SJSA1 (cell line): ENCODE measurements around the gene PROB1. TPM values are rescaled to one million over a fixed set of nuclear protein-coding genes. Genes with fewer than 3 reads are reported as not detected.
"Not testable (repeated sequence)": the region's sequence is repeated elsewhere in the genome, so short reads cannot be mapped to it uniquely, and the experiment has no call there.

Source experiments
- DNase-seq, 2 experiments: peaks; one replicate each; pipeline ENCODE4 v3.0.0-alpha.2; 2015 to 2020; ENCODE audit warnings: low spot score in 2 of 2, low read depth in 1 of 2
- H3K27ac ChIP-seq: fragments of 250-450 bp; sonication (Bioruptor Pico); 2 replicates; pipeline ENCODE4 v1.5.1; 2020; ENCODE audit warnings: mild to moderate bottlenecking, moderate library complexity
- H3K27me3 ChIP-seq: fragments of 250-450 bp; sonication (Bioruptor Pico); replicated peaks from 2 replicates; pipeline ENCODE4 v1.5.1; 2020; ENCODE audit warnings: mild to moderate bottlenecking, moderate library complexity
- H3K36me3 ChIP-seq: fragments of 250-450 bp; sonication (Bioruptor Pico); 2 replicates; pipeline ENCODE4 v1.5.1; 2020; ENCODE audit warnings: mild to moderate bottlenecking
- H3K4me1 ChIP-seq: fragments of 250-450 bp; sonication (Bioruptor Pico); replicated peaks from 2 replicates; pipeline ENCODE4 v1.6.1; 2021; ENCODE audit warnings: mild to moderate bottlenecking
- H3K4me3 ChIP-seq: fragments of 250-450 bp; sonication (Bioruptor Pico); 2 replicates; pipeline ENCODE4 v1.5.1; 2020; ENCODE audit warnings: mild to moderate bottlenecking
- H3K9me3 ChIP-seq: fragments of 250-450 bp; sonication (Bioruptor Pico); replicated peaks from 2 replicates; pipeline ENCODE4 v1.5.1; 2020; ENCODE audit warnings: mild to moderate bottlenecking
- total RNA-seq: library from RNA; depleted of rRNA; stranded (reverse); fragments of >200 nt; shearing (Covaris generic); gene quantifications from 2 replicates; pipeline ENCODE4 v1.2.3, GENCODE V29; 2014

The PROB1 gene
- total RNA-seq, 1 experiment from 2014 or later, result 0.58 TPM

DNA sequence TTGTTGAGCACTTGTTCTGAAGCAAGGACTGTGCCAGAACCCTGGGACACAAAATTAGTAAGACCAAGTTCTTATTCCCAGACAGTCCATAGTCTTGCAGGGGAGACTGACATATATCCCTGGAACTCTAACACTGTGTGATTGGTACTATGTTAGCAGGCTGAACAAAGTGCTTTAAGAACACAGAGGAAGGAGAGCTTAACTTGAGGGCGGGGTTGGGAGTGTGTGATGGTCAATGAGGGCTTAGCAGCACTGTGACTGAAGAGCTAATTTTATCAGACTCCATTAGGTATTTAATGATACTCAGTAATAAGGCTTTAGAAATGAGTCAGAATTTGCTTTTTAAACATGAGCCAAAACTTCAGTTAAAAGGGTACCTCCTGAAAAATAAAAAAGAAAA is 23.9 kb upstream of the PROB1 start:
- DNase-seq, result no peak
- no peaks in the 10 kb centered on the region for H3K9me3 ChIP-seq
- H3K36me3 ChIP-seq, result peaks cover 19% of the 10 kb centered on the region
- H3K4me3 ChIP-seq, result no peak overlapping the region
- no peak overlapping the region for H3K27ac ChIP-seq
- no peaks in the 10 kb centered on the region; the same call in 1 of the 2 replicates for H3K4me1 ChIP-seq
- no peaks in the 10 kb centered on the region for H3K27me3 ChIP-seq

DNA sequence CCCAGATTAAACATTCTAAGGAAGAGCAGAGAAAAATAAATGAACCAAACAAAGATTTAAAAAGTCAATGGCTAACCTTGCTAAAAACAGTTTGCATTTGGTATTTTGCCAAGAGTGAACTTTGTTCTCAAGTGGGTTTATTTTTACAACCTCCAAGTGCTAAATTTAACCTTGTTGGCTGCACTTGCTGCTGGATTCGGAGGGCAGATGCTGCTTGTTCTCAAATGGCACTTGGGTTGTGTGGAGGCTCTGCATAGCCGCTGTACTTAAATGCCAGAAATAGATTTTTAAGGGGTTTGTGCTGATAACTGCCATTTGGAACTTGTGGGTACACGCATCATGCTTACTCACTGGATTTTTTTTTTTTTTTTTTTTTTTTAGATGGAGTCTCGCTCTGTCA is 22.3 kb upstream of the PROB1 start:
- no peaks in the 10 kb centered on the region; the same call in 1 of the 2 replicates for H3K4me1 ChIP-seq
- H3K4me3 ChIP-seq, result no peak overlapping the region
- peaks cover 19% of the 10 kb centered on the region for H3K36me3 ChIP-seq
- no peaks in the 10 kb centered on the region for H3K27me3 ChIP-seq
- H3K9me3 ChIP-seq, result no peaks in the 10 kb centered on the region
- no peak overlapping the region for H3K27ac ChIP-seq
- DNase-seq, result no peak

DNA sequence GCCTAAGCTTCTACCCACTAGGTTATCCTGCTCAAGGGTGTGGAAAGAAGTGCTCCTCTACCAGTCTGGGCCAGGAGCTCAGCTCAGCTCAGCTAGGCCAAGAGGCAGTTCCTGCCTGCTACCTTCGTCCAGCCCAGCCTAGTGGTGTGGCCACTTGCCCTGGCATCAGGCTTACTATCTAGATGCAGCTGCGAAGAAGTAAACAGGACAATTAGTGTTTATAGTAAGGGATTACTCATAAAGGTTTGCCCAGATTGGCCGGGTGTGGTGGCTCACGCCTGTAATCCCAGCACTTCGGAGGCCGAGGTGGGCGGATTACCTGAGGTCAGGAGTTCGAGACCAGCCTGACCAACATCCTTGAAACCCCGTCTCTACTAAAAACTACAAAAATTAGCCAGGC is 21.7 kb upstream of the PROB1 start:
- peaks cover 19% of the 10 kb centered on the region for H3K36me3 ChIP-seq
- no peaks in the 10 kb centered on the region for H3K9me3 ChIP-seq
- H3K27ac ChIP-seq, result no peak overlapping the region
- DNase-seq, result no peak
- H3K4me1 ChIP-seq, result no peaks in the 10 kb centered on the region; the same call in 1 of the 2 replicates
- H3K4me3 ChIP-seq, result no peak overlapping the region
- no peaks in the 10 kb centered on the region for H3K27me3 ChIP-seq

DNA sequence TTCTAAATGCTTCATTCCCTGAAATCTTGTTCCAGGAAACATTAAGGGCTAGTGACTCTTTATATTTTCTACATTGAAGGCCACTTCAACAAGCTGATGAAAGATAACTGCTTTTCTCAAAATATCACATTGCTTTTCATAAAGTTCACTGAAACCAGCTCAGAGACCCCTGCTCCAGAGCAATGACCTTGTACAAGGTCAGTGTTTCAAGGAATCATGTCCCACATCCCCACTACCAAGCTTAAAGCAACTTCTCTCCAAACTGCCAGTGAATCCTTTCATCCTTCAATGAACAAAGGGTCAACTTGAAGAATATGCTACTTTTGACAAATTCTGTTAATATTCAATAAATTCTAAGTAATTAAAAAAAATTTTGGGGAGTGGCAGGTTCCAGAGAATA is 21.0 kb upstream of the PROB1 start:
- H3K27ac ChIP-seq, result no peak overlapping the region
- no peaks in the 10 kb centered on the region for H3K9me3 ChIP-seq
- H3K36me3 ChIP-seq, result peaks cover 19% of the 10 kb centered on the region

DNA sequence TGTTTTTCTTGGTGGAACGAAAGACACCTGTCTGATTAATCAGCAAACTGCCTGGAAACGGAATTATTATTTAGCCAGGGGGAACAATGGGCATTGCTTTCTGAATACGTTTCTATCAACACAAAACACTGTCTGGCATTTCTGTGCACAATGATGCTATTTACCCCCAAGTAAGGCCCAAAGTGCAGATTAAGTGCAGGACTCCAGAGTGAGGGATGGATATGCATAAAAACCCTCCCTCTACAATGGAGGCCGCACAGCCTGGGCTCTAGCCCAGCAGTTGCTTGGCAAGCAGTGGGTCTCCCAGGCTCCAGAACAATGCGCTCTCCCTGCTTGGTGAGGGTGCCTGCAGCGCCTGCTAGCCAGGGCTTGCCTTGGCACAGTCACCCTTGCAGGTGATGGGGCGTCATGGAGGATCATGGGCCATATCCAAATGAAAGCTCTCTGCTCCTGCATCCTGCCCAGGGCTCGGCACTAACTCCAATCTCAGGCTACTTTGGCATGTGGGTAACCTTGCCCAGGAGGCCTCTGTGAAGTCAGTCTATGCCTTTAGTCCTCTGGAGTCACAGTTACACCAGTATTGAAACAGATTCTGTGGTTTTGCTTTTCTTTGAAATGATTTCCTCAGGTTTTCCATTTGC is 20.4 kb upstream of the PROB1 start:
- no peaks in the 10 kb centered on the region for H3K27me3 ChIP-seq
- no peak overlapping the region for H3K27ac ChIP-seq
- peaks cover 16% of the 10 kb centered on the region for H3K36me3 ChIP-seq
- no peak for DNase-seq
- H3K4me1 ChIP-seq, result no peaks in the 10 kb centered on the region; the same call in 1 of the 2 replicates
- no peaks in the 10 kb centered on the region for H3K9me3 ChIP-seq
- no peak overlapping the region for H3K4me3 ChIP-seq

More for the DNA sequence above, 21.0 kb upstream of the PROB1 start:
- no peak for DNase-seq
- H3K4me3 ChIP-seq, result no peak overlapping the region
- H3K4me1 ChIP-seq, result no peaks in the 10 kb centered on the region; the same call in 1 of the 2 replicates
- H3K27me3 ChIP-seq, result no peaks in the 10 kb centered on the region

DNA sequence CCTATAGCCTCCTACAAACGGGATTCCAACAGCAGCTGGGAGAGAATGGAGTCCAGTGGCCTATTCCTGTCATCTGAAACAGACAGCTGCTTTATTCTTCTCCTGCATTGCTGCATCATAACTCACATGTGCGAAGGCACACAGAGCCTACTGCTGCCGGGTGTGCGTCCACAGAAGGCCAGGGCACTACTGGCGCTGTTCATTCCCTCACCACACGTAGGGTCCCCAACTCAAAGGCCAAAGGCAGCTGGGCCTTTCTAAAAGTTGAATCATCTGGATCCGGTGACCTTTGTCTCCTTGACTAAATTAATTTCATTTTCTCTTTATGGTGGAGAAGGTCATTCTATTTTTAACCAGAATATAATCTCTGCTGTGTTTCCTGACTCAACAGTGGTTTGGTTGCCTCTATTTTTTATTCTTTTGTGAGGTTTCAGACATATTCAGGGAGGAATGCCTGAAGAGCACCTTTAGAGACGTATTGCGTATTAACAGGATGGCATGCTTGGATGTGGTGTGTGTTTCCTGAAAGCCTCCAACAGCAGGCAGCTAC is 19.8 kb upstream of the PROB1 start:
- H3K27ac ChIP-seq, result no peak overlapping the region
- H3K4me3 ChIP-seq, result no peak overlapping the region
- H3K36me3 ChIP-seq, result peaks cover 10% of the 10 kb centered on the region
- H3K4me1 ChIP-seq, result no peaks in the 10 kb centered on the region; the same call in 1 of the 2 replicates
- H3K27me3 ChIP-seq, result no peaks in the 10 kb centered on the region
- DNase-seq, result no peak
- no peaks in the 10 kb centered on the region for H3K9me3 ChIP-seq

GRCh38 chr5:139413963-139414362 is 19.1 kb upstream of the PROB1 start:
- no peak for DNase-seq
- peaks cover 7% of the 10 kb centered on the region for H3K36me3 ChIP-seq
- H3K4me3 ChIP-seq, result no peak overlapping the region
- H3K9me3 ChIP-seq, result no peaks in the 10 kb centered on the region
- no peaks in the 10 kb centered on the region; the same call in 1 of the 2 replicates for H3K4me1 ChIP-seq
- H3K27me3 ChIP-seq, result no peaks in the 10 kb centered on the region
- H3K27ac ChIP-seq, result no peak overlapping the region

GRCh38 chr5:139413153-139413552 is 18.2 kb upstream of the PROB1 start:
- peaks cover 7% of the 10 kb centered on the region for H3K36me3 ChIP-seq
- H3K4me3 ChIP-seq, result no peak overlapping the region
- H3K27ac ChIP-seq, result no peak overlapping the region
- H3K9me3 ChIP-seq, result no peaks in the 10 kb centered on the region
- H3K27me3 ChIP-seq, result no peaks in the 10 kb centered on the region
- no peak for DNase-seq
- no peaks in the 10 kb centered on the region; the same call in 1 of the 2 replicates for H3K4me1 ChIP-seq

DNA sequence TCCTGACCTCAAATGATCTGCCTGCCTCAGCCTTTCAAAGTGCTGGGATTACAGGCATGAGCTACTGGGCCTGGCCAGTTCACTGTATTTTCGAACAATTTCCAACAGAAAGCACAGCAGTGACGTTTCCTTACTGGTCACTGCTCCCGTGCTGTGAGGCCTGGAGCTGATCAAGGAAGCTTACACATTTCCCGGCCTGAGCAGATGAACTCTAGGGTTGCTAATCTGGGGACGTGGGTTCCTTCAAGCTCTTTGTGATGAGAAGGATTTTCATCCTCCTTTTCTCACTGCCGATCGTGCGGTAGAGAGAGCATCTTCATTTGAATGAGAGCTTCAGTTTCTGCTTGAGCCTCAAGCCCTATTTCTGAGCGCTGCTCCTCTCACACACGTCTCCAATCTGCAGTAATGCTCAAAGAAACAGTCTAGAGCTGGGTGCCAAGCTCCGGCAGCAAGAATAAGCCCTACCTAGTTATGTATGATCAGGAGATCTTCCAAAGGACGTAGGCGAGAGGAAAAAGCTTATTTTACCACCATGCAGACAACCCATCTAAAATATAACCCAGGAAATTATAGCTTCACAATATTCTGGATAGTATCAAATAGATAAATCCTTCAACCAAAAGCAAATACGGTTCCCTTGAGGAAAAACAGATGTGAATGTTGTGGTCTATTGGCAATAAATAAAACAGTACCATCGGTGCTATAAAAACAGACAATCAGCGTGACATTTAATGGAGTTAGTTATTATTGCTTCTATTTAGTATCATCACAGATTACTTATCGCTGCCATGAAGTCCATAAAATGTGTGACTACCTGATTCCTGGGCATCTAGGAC is 16.3 kb upstream of the PROB1 start:
- Histone ChIP-seq H3K4me3 (no peak overlapping the region), H3K4me1 (no peaks in the 10 kb centered on the region; the same call in 1 of the 2 replicates), H3K36me3 (no peaks in the 10 kb centered on the region; the same call in none of the 2 replicates), H3K9me3 (no peaks in the 10 kb centered on the region), H3K27ac (no peak overlapping the region), H3K27me3 (no peaks in the 10 kb centered on the region)
- DNase-seq, result no peak

GRCh38 chr5:139410121-139410992 is 15.5 kb upstream of the PROB1 start:
- Histone ChIP-seq H3K27me3 (no peaks in the 10 kb centered on the region), H3K9me3 (no peaks in the 10 kb centered on the region), H3K27ac (no peak overlapping the region), H3K4me3 (no peak overlapping the region), H3K4me1 (no peaks in the 10 kb centered on the region), H3K36me3 (no peaks in the 10 kb centered on the region; the same call in none of the 2 replicates)
- DNase-seq, result no peak

- not testable (repeated sequence) for DNase-seq, H3K9me3 ChIP-seq, H3K4me3 ChIP-seq, H3K4me1 ChIP-seq, H3K27me3 ChIP-seq, H3K27ac ChIP-seq, H3K36me3 ChIP-seq
Observed at GRCh38 chr5:139409116-139409515, 14.2 kb upstream of the PROB1 start.

DNA sequence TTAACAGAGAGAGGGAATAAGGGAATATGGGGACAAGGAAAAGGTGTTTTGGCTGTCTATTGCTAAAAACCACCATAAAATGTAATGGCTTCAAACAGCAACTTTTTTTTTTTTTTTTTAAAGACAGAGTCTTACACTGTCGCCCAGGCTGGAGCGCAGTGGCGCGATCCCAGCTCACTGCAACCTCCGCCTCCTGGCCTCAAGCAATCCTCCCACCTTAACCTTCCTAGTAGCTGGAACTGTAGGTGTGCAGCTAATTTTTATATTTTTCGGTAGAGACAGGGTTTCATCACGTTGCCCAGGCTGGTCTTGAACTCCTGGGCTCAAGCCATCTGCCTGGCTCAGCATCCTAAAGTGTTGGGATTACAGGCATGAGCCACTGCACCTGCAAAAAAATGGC is 13.3 kb upstream of the PROB1 start:
- Histone ChIP-seq H3K4me1 (peaks cover 7% of the 10 kb centered on the region), H3K27ac (no peak overlapping the region), H3K36me3 (no peaks in the 10 kb centered on the region; the same call in 1 of the 2 replicates), H3K9me3 (no peaks in the 10 kb centered on the region), H3K27me3 (no peaks in the 10 kb centered on the region), H3K4me3 (no peak overlapping the region)
- no peak for DNase-seq

- H3K4me1 ChIP-seq, result peaks cover 9% of the 10 kb centered on the region
- H3K27me3 ChIP-seq, result no peaks in the 10 kb centered on the region
- no peak for DNase-seq
- no peaks in the 10 kb centered on the region for H3K9me3 ChIP-seq
- no peak overlapping the region for H3K27ac ChIP-seq
- no peak overlapping the region for H3K4me3 ChIP-seq
- H3K36me3 ChIP-seq, result no peaks in the 10 kb centered on the region
Observed at GRCh38 chr5:139407517-139407916, 12.6 kb upstream of the PROB1 start.
